NCI-H1092 (cell line): ENCODE results near the gene GNA15.

Experiments used
- DNase-seq: peaks from one replicate; lab custom pipeline; 2025; lab: John Stamatoyannopoulos, UW

The GNA15 gene

GRCh38 chr19:3107658-3108057 lies 28.2 kb upstream of the GNA15 start:
- DNase-seq: no peak

- DNase-seq: peak; percentile 60
Observed at GRCh38 chr19:3108775-3109174, 27.1 kb upstream of the GNA15 start.

- no peak for DNase-seq
Observed at GRCh38 chr19:3109491-3109890, 26.3 kb upstream of the GNA15 start.

GRCh38 chr19:3110126-3110825 lies 25.6 kb upstream of the GNA15 start:
- no peak for DNase-seq

- no peak for DNase-seq
Observed at GRCh38 chr19:3111586-3112247, 24.1 kb upstream of the GNA15 start.

GRCh38 chr19:3112375-3113099 lies 23.3 kb upstream of the GNA15 start:
- no peak for DNase-seq

GRCh38 chr19:3113100-3114017 lies 22.5 kb upstream of the GNA15 start:
- no peak for DNase-seq

GRCh38 chr19:3114018-3114726 lies 21.7 kb upstream of the GNA15 start:
- DNase-seq: no peak

- DNase-seq: no peak
Observed at GRCh38 chr19:3114811-3115210, 21.0 kb upstream of the GNA15 start.

- DNase-seq: no peak
Observed at GRCh38 chr19:3115411-3115810, 20.4 kb upstream of the GNA15 start.

- DNase-seq: no peak
Observed at GRCh38 chr19:3115916-3116602, 19.8 kb upstream of the GNA15 start.

GRCh38 chr19:3116621-3117020 lies 19.2 kb upstream of the GNA15 start:
- no peak for DNase-seq

- no peak for DNase-seq
Observed at GRCh38 chr19:3117716-3118115, 18.1 kb upstream of the GNA15 start.

GRCh38 chr19:3118232-3119070 lies 17.4 kb upstream of the GNA15 start:
- no peak for DNase-seq

GRCh38 chr19:3119071-3119595 lies 16.7 kb upstream of the GNA15 start:
- no peak for DNase-seq

- DNase-seq: no peak
Observed at GRCh38 chr19:3119693-3120380, 16.0 kb upstream of the GNA15 start.

GRCh38 chr19:3120611-3121276 lies 15.1 kb upstream of the GNA15 start:
- DNase-seq: no peak

- no peak for DNase-seq
Observed at GRCh38 chr19:3121396-3121795, 14.4 kb upstream of the GNA15 start.
